Measurements from ENCODE around the gene LCE3B.

Gene LCE3B

GRCh38 chr1:152663098-152663497, 49.5 kb downstream of the LCE3B start, which contains the start of gene LCE2D:
LCE2D (plus strand) TSS chr1:152663380; CDS start chr1:152664106, 726 bp downstream.
- DNase-seq: no peak
